Neural crest cell (in vitro differentiated cells): ENCODE results near the gene CDCA4. TPM values are rescaled to one million over a fixed set of nuclear protein-coding genes. Genes with fewer than 3 reads are reported as not detected.

Experiments used
- DNase-seq: peaks from one replicate; pipeline ENCODE4 v3.0.0; 2021; ENCODE audit warnings: low read depth, mixed read lengths, low spot score
- H3K27ac Mint-ChIP-seq: one replicate; pipeline ENCODE4 v1.8.0; 2021; ENCODE audit warnings: mild to moderate bottlenecking, mixed read lengths; ENCODE audit not compliant: unreplicated experiment
- H3K27me3 Mint-ChIP-seq: 2 replicates; pipeline ENCODE4 v1.8.0; 2021; ENCODE audit warnings: low read depth, mild to moderate bottlenecking, mixed read lengths
- H3K36me3 Mint-ChIP-seq: 2 replicates; pipeline ENCODE4 v1.8.0; 2021; ENCODE audit warnings: low read depth, mild to moderate bottlenecking, mixed read lengths
- H3K4me1 Mint-ChIP-seq: 2 replicates; pipeline ENCODE4 v1.8.0; 2021; ENCODE audit warnings: mixed read lengths
- H3K4me3 Mint-ChIP-seq: one replicate; pipeline ENCODE4 v1.8.0; 2021; ENCODE audit warnings: mild to moderate bottlenecking, mixed read lengths
- H3K9me3 Mint-ChIP-seq: 2 replicates; pipeline ENCODE4 v1.8.0; 2021; ENCODE audit warnings: mixed read lengths
- total RNA-seq: library from RNA; stranded (reverse); gene quantifications from 2 replicates; pipeline ENCODE4 v1.2.1, GENCODE V29; 2021
- TF ChIP-seq, protein P1 (sequence below): fragments of 200-600 bp; sonication (generic); conservative IDR thresholded peaks from 2 replicates; pipeline ENCODE4 v1.5.0; 2021; ENCODE audit warnings: antibody characterized with exemption, mild to moderate bottlenecking

Gene CDCA4
- total RNA-seq, 1 donor from 2014 or later = 58.2 TPM

DNA sequence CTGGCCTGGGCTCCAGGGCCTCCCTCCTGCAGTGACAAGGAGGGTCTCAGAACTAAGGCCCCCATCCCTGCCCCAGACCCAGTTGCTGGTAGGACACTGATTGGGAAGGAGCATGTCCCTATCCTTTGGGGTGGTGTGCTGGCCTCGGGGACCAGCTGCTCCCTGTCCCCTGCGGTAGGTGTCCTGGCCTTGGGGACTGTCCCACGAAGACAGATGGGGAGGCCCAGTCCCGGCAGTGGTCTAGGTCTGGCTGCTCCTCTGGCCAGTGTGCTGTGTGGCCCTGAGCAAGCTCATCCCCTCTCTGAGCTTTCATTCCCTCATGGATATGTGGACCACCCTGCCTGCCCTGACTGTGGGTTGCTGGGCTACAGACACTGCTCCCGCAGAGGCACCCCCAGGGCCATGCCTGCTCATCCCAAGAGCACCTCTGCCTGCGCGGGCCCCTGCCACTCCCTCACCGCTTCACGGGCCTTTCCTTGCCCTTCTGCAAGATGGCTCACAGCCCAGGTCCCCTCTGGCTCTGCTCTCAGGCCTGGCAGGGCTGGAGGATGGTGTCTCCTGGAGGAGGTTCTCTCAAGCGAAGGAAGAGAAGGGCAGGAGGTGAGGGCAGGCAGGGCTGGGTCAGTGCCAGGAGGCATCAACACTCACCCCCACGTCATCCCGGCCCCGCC, 55.2 kb downstream of the CDCA4 start:
- H3K4me3 Mint-ChIP-seq = no peak overlapping the region

DNA sequence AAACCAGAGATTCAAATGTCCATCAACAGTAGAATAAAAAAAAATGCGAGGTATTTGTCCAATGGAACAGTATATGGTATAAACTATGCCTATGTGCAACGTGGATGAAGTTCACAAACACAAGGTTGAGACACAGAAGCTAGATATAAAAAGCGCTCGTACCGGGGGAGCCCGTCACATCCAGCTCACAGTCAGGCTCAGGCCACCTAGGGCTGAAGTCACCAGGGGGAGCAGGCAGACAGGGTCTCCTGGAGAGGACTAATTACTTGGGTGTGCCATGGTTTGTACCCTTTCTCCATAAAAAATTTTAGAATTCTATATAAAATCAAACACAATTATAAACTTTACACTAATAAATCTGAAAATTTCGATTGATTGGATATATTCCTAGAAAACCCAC, 56.3 kb downstream of the CDCA4 start:
- H3K9me3 Mint-ChIP-seq = no peaks in the 10 kb centered on the region
- TF ChIP-seq, protein P1, sequence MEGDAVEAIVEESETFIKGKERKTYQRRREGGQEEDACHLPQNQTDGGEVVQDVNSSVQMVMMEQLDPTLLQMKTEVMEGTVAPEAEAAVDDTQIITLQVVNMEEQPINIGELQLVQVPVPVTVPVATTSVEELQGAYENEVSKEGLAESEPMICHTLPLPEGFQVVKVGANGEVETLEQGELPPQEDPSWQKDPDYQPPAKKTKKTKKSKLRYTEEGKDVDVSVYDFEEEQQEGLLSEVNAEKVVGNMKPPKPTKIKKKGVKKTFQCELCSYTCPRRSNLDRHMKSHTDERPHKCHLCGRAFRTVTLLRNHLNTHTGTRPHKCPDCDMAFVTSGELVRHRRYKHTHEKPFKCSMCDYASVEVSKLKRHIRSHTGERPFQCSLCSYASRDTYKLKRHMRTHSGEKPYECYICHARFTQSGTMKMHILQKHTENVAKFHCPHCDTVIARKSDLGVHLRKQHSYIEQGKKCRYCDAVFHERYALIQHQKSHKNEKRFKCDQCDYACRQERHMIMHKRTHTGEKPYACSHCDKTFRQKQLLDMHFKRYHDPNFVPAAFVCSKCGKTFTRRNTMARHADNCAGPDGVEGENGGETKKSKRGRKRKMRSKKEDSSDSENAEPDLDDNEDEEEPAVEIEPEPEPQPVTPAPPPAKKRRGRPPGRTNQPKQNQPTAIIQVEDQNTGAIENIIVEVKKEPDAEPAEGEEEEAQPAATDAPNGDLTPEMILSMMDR = no peak
- H3K27ac Mint-ChIP-seq = no peak overlapping the region
- no peak overlapping the region for H3K4me3 Mint-ChIP-seq
- H3K4me1 Mint-ChIP-seq = no peaks in the 10 kb centered on the region
- no peaks in the 10 kb centered on the region for H3K36me3 Mint-ChIP-seq
- no peak for DNase-seq
- H3K27me3 Mint-ChIP-seq = peaks cover 16% of the 10 kb centered on the region

More for the DNA sequence above, 55.2 kb downstream of the CDCA4 start:
- Mint-ChIP-seq H3K27ac (no peak overlapping the region), H3K4me1 (no peaks in the 10 kb centered on the region), H3K27me3 (peaks cover 8% of the 10 kb centered on the region), H3K9me3 (no peaks in the 10 kb centered on the region), H3K36me3 (no peaks in the 10 kb centered on the region)
- no peak for DNase-seq
- TF ChIP-seq, protein P1 = no peak

Other genes starting within 250 kb of the CDCA4 start
- gene AKT1, start 225.3 kb downstream of the CDCA4 start, total RNA-seq = 179 and 191 TPM in 2 replicates
- 2.2 and 2.7 TPM in 2 replicates for gene ZBTB42, start 220.0 kb downstream of the CDCA4 start, total RNA-seq
- gene CEP170B, start 155.8 kb downstream of the CDCA4 start, total RNA-seq = 14.0 and 14.4 TPM in 2 replicates
- 0.02 and 0.05 TPM in 2 replicates for gene PLD4, start 96.2 kb downstream of the CDCA4 start, total RNA-seq
- 1.4 TPM in 2 replicates for gene AHNAK2, start 42.7 kb downstream of the CDCA4 start, total RNA-seq
- 12.2 and 14.1 TPM in 2 replicates for gene CLBA1, start 35.3 kb downstream of the CDCA4 start, total RNA-seq
- gene GPR132, start 44.3 kb upstream of the CDCA4 start, total RNA-seq = not detected in 2 replicates
- gene JAG2, start 147.7 kb upstream of the CDCA4 start, total RNA-seq = 2.7 and 4.2 TPM in 2 replicates
- 25.6 and 27.1 TPM in 2 replicates for gene NUDT14, start 160.2 kb upstream of the CDCA4 start, total RNA-seq
- gene BTBD6, start 227.4 kb upstream of the CDCA4 start, total RNA-seq = 33.6 and 36.6 TPM in 2 replicates